ENCODE measurements around the gene CCDC197. TPM values are rescaled to one million over a fixed set of nuclear protein-coding genes. Genes with fewer than 3 reads are reported as not detected.

CCDC197 gene
- total RNA-seq: not detected in 2 replicates

GRCh38 chr14:93997082-93997481 is at the start of gene CCDC197:
Gene CCDC197 (plus strand): TSS chr14:93997301. CDS start chr14:93998132, 831 bp downstream.
- DNase-seq (ENCODE audit: low read depth): no peak
- TF ChIP-seq, protein P1, sequence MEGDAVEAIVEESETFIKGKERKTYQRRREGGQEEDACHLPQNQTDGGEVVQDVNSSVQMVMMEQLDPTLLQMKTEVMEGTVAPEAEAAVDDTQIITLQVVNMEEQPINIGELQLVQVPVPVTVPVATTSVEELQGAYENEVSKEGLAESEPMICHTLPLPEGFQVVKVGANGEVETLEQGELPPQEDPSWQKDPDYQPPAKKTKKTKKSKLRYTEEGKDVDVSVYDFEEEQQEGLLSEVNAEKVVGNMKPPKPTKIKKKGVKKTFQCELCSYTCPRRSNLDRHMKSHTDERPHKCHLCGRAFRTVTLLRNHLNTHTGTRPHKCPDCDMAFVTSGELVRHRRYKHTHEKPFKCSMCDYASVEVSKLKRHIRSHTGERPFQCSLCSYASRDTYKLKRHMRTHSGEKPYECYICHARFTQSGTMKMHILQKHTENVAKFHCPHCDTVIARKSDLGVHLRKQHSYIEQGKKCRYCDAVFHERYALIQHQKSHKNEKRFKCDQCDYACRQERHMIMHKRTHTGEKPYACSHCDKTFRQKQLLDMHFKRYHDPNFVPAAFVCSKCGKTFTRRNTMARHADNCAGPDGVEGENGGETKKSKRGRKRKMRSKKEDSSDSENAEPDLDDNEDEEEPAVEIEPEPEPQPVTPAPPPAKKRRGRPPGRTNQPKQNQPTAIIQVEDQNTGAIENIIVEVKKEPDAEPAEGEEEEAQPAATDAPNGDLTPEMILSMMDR (IDR thresholded peaks at IDR 0.05; ENCODE audit: insufficient read depth, low read depth, low read length): no peak
- H3K4me3 ChIP-seq (ENCODE audit: low read depth, low read length): no peak within 1 kb of the TSS

- TF ChIP-seq, protein P1 (IDR thresholded peaks at IDR 0.05; ENCODE audit: insufficient read depth, low read depth, low read length): no peak
- no peak overlapping the region for H3K4me3 ChIP-seq (ENCODE audit: low read depth, low read length)
- no peak for DNase-seq (ENCODE audit: low read depth)
These were observed 47.5 kb upstream of the CCDC197 start for GRCh38 chr14:93949511-93950075.

GRCh38 chr14:93950948-93951634 is 46.0 kb upstream of the CCDC197 start:
- no peak for DNase-seq (ENCODE audit: low read depth)
- H3K4me3 ChIP-seq (ENCODE audit: low read depth, low read length): no peak overlapping the region
- TF ChIP-seq, protein P1 (IDR thresholded peaks at IDR 0.05; ENCODE audit: insufficient read depth, low read depth, low read length): no peak

DNA sequence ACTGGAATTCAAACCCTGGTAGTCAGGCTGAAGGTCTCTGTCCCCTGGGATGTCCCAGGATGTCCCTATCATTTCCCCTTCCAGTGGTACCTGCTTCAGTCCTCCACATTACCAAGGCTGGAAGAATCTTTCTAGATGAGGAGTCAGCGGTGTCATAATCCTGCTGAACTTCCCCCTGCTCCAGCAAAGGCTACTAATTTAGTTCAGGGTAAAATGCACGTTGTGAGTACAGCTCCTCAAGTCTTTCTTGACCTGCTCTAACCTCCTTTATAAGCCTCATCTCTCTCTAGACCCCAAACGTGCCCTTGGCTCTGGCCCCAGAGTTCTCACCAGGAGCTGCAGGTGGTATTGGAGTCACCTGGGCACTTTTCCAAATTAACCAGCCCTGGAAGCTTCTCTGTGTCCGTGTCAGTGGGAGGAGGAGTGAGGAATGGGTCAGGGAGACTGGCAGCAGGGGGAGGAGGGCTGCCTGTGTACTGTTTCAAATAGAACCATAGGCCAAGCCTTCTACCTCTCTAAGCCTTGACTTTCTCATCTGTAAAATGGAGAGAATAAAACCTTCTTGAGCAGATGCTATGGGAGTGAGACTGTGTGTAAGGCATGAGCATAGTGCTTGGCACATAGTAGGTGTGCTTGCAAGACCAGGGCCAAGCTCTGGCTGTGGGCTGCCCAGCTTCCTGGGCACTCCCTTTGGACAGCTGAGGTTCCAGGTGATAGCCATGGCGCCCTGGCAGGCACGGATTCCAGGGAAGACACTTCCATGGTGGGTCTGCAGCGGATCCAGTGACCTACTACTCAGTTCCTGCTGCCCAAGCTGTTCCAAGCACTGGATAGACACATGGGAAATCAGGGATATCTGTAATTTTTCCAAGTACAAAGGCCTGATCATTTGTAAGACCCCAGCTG is 45.2 kb upstream of the CCDC197 start:
- no peak overlapping the region for H3K4me3 ChIP-seq (ENCODE audit: low read depth, low read length)
- DNase-seq (ENCODE audit: low read depth): no peak
- TF ChIP-seq, protein P1 (IDR thresholded peaks at IDR 0.05; ENCODE audit: insufficient read depth, low read depth, low read length): no peak

DNA sequence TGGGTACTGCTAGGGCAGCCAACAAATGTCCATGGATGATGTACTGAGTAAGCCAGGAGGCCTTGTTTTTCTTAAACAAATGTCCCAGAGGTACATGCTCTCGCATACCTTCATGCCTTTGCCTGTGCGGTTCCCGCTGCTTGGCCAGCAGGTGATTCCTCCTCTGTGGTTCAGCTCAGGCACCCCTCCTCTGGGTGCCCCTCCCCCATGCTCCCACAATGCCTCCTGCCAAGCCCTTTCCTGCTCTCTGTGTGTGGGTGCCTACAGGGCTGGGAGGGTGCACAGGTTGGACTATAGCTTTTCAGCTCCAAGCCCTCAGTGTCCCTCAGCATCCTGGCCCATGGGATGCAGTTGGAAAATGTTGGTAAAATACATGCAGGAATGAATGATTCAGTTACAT is 44.3 kb upstream of the CCDC197 start:
- no peak for DNase-seq (ENCODE audit: low read depth)
- TF ChIP-seq, protein P1 (IDR thresholded peaks at IDR 0.05; ENCODE audit: insufficient read depth, low read depth, low read length): no peak

GRCh38 chr14:93953263-93953662 is 43.8 kb upstream of the CCDC197 start:
- TF ChIP-seq, protein P1 (IDR thresholded peaks at IDR 0.05; ENCODE audit: insufficient read depth, low read depth, low read length): no peak
- no peak for DNase-seq (ENCODE audit: low read depth)
- no peak overlapping the region for H3K4me3 ChIP-seq (ENCODE audit: low read depth, low read length)

More for the DNA sequence above, 44.3 kb upstream of the CCDC197 start:
- no peak overlapping the region for H3K4me3 ChIP-seq (ENCODE audit: low read depth, low read length)

All from fibroblast of villous mesenchyme (primary cell).